Suppressor macrophage (primary cell): ENCODE measurements around the gene SLC9B2.
A peak's percentile ranks its signal among the peaks of the same experiment; 100 is the strongest.
"Not testable (repeated sequence)": the region's sequence is repeated elsewhere in the genome, so short reads cannot be mapped to it uniquely, and the experiment has no call there.

Experiments
- DNase-seq, 4 experiments: peaks; one replicate each; pipeline ENCODE4 v3.0.0-alpha.2; 2020 to 2022

SLC9B2 gene

DNA sequence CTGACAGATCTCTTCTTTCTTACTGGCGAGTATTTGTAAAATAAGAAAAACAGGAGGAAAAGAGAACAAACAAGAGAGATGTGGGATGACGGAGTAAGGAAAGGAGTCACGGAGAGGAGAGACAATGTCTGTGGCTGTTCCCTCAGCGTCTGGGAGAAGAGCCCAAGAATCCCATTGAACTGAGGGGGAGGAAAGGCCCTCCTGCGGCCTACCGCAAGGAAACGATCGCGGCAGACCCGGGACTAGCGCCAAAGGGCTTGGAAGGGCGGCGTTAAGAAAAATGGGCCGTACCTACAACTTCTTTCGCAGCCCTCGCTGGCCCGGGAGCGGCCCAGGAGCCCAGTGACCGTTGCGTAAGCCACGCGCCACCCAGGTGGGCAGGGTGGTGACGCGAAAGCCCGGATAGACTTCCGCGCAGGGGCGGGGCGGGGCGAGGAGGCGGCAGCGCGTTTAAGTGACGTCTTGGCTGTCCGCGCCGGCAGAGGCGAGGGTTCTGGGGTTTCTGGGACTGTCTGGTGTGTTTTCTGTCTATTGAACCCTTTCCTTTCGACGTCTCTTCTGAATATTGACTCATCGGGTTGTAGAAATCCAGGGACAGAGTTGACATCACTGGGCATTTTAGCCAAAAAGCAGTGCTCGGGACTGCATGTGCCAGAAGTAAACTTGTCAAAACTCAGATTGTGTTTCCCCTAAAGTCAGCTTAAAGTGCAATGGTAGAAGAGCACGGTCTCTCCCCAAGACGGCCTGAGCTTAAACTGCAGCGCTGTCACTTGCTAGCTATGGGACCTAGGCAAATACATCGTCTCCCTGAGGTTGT, 57.0 kb downstream of the SLC9B2 start, which contains the start of gene SLC9B1:
TSS of gene SLC9B1 (minus strand) at position 398 of the 817 bp plus-strand sequence. CDS start 27,994 bp downstream, outside the sequence.
- peak; percentile 94 to 97 (median 94) for DNase-seq

DNA sequence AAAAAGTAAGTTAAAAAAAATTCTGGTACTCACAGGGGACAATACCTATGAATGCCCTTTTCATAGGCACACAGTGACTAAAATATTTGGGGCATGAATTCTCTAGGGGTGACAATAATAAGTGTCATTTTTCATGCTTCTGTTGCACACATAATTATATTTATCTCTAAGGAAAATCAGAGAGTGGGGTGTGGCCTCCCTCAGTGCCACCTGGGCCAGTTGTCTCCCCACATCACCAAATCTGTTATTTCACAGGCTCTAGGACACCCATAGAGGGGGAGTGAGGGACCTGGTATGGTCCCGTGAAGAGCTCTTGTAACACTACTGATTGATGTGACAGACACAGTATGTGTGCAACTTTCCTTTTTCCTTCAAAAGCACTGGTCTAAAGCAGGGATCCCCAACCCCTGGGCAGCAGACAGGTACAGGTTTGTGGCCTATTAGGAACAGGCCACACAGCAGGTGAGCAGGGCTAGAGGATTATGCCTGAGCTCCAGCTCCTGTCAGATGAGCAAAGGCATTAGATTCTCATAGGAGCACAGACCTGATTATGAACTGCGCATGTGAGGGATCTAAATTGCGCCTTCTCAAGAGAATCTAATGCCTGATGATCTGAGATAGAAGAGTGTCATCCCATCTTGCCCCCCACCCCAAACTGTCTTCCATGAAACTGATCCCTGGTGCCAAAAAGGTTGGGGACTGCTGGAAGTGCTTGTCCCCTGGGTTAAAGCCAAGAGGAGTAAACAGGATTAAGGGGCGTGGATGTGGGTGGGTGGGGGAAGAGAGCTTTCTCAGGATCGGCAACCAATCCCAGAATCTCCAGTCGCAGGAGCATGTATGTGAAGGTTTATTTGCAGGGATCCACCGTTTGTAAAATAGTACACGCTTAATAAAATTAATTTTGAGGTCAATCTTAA, 57.9 kb downstream of the SLC9B2 start:
- peak in 2 of 4 experiments; percentile 1 to 2 for DNase-seq

DNA sequence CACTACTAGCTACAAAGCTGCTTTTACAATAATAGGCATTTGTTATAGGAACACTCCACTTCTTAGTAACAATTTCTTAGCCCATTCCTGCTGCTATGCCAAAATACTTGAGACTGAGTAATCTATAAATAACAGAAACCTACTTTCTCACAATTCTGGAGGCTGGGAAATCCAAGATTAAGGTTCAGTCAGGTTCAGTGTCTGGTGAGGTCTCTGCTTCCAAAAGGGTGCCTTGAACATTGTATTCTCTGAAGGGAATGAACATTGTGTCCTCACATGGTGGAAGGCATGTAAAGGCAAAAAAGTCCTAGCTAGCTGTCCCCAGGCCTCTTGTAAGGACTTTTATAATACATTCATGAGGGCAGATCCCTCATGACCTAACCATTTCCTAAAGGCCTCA, 64.0 kb downstream of the SLC9B2 start:
- DNase-seq: no peak

DNA sequence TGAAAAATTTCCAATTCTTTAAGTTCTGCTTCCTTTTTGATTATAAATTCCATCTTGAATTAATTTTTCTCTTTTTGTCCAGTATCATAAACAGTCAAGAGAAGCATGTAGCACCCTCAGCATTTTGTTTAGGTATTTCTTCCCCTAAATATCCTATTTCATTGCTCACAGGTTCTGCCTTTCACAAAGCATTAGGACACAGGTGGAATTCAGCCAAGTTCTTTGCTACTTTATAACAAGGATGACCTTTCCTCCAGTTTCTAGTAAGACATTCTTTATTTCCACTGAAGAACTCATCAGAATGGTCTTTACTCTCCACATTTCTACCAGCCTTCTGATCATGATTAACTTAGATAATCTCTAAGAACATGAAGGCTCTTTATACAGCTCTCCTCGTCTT, 64.5 kb downstream of the SLC9B2 start:
- no peak for DNase-seq

DNA sequence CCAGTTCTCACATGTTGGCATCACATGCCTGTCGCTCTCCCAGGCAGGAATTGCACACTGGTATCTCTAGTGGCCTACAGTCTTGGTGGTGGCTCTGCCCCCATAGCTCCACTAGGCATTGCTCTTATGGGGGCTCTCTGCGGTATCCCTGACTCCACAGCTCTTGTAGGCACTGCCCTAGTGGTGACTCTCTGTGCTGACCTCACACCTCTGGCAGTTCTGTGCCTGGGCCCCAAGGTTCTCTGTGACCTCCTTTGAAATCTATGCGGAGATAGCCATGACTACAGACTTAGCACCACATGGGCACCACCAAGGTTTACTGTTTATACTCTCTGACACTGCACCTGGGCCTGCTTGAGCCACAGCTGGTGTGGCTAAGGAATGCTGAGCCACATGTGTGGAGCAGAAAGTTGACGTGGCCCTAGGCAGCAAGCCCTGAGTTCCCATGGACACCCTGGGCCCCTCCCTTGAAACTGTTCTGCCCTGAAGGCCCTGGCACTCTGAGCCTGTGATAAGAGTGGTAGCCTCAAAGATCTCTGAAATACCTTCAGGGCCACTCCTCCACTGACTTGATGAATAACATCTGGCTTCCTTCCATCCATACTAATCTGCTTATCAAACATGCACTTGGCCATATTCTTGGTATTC, 65.1 kb downstream of the SLC9B2 start:
- no peak for DNase-seq

DNA sequence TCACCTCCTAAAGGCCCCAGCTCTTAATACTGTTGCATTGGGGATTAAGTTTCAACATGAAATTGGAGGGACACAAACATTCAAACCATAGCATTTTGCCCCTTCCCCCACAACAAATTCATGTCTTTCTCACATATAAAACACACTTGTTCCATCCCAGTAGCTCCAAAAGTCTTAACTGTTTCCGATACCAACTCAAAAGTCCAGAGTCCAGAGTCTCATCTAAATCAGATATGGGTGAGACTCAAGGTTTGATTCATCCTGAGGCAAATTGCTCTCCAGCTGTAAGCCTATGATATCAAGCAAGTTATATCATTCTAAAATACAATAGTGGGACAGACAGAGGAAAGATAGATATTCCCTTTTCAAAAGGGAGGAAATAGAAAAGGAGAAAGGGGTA, 65.8 kb downstream of the SLC9B2 start:
- no peak for DNase-seq

DNA sequence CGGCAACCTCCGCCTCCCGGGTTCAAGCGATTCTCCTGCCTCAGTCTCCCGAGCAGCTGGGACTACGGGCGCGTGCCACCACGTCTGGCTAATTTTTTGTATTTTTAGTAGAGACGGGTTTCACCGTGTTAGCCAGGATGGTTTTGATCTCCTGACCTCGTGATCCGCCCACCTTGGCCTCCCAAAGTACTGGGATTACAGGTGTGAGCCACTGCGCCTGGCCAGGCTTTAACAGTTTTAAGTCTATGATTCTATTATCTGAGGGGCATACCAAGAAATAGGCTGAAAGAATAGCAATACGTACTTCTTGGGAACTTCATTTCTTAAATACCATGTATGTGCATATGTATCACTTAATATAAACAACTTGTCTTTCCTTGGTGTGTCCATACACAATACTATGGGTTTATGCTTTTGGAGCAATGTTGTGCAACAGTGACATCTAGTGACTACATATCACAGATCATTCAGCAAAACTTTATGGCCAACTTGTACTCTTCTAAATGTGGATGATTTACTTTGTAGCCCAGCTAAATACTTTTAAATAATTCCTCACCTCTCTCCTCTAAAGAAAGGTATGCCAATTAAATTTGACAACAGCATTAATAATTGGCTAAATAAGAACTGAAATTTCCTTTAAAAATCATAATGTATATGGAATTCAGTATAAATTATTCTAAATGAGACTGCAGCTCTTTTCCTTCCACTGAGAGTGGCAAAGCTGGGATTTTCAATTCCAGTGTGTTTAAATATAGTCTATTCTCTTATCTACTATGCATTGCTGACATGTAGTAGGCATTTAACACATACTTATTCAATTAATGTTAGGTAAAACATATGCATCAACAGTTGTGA, 67.5 kb downstream of the SLC9B2 start:
- DNase-seq: peak; percentile 39 to 85 (median 75)

DNA sequence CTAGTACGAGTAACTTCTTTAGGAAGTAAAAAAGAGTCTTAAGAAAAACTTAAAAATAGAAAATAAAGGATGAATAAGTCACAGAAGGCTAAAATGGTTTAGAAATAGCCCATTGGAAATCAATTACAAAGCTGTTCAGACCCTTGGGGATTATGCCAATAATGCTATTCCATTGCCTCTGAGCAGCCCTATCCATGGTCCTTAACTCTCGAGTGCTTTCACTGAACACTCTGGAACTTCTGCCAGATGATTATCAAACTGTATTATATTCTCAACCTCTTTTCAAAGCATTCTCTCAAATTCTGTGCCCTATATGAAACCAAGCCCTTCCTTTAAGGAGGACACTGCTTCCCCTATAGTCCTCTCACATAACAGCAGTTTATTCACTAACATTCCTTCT, 74.0 kb downstream of the SLC9B2 start:
- no peak for DNase-seq

DNA sequence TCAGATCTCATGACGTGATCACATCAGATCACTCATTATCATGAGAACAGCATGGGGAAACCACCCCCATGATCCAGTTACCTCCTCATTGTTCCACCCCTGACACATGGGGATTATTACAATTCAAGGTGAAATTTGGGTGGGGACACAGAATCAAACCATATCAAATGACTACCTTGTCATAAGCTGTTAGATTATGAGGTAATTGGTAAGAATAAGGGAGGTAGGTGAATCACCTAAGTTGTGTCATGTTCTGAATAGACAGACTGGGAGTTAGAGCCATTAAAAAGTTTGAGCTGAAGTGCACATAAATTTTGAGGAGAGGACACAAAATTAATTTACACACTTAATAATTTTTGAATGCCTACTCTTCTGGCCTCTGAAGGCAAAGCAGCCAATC, 81.8 kb downstream of the SLC9B2 start:
- DNase-seq: peak in 1 of 4 experiments; percentile 3

DNA sequence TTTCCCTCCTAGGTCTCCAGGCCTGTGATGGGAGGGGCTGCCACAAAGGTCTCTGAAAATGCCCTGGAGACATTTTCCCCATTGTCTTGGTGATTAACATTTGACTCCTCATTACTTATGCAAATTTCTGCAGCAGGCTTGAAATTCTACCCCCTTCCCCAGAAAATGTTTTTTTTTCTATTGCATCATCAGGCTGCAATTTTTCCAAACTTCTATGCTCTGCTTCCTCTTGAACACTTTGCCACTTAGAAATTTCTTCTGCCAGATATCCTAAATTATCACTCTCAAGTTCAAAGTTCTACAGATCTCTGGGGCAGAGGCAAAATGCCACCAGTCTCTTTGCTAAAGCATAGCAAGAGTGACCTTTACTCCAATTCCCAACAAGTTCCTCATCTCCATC, 82.6 kb downstream of the SLC9B2 start:
- not testable (repeated sequence) for DNase-seq

DNA sequence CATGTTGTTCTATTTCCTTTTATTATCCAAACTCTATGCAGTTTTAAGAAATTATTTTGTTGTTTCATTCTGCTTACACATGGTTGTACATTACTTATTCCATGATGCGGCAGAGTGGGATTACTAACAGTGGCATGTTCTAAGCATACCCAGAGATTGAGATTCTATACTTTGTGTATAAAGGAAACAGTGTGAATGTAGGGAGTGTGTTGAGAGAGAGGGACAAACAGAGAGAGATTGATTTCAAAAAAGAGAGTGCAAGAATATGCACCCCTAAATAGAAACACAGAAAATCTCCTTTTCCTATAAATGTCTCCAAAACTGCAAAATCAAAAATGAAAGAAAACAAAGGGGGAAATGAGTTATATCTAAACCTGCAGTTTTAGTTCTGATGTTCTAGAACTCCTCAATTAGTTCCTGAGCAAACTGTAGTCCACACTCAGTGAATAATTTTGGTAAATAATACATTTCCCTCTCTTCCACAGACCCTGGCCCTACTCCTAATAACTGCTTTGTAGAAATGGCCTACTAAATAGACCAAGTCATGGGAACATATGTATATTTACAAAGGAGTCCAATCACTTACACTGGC, 88.0 kb downstream of the SLC9B2 start:
- DNase-seq: no peak

DNA sequence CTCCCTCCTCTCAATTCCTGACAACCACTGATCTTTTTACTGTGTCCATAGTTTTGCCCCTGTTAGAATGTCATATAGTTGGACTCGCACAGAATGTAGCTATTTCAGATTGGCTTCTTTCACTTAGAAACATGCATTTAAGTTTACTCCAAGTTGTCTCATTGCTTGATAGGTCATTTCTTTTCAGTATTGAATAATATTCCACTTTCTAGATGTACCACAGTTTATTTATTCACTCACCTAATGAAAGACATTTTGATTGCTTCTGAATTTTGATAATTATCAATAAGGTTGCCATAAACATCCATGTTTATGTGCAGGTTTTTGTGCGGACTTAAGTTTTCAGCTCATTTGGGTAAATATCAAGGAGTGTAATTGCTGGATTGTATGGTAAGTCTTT, 95.6 kb downstream of the SLC9B2 start:
- no peak for DNase-seq
